Tibial nerve (tissue), 4 donors: ENCODE results near the gene KLHDC3. TPM values are rescaled to one million over a fixed set of nuclear protein-coding genes. Genes with fewer than 3 reads are reported as not detected.
A peak's percentile ranks its signal among the peaks of the same experiment; 100 is the strongest.

Source experiments
- DNase-seq, 2 donors: peaks; one replicate each; pipeline ENCODE4 v3.0.0-alpha.2; 2019; ENCODE audit warnings: low spot score in 2 of 2
- H3K27ac ChIP-seq, 4 donors: fragments of 200-600 bp; sonication (generic) in 3 of 4; one replicate each; pipeline ENCODE4 v1.5.1; 2017 to 2019; ENCODE audit warnings: mild to moderate bottlenecking in 1 of 4
- H3K27me3 ChIP-seq, 2 donors: fragments of 200-600 bp; sonication (generic) in 1 of 2; one replicate each; pipeline versions ENCODE4 v1.5.1 to v1.6.0; 2017 to 2019
- H3K36me3 ChIP-seq, 3 donors: fragments of 200-600 bp; sonication (generic); one replicate each; pipeline ENCODE4 v1.5.1; 2018 to 2019
- H3K4me1 ChIP-seq, 4 donors: fragments of 200-600 bp; sonication (generic) in 3 of 4; one replicate each; pipeline ENCODE4 v1.5.1; 2017 to 2019
- H3K4me3 ChIP-seq, 4 donors: fragments of 200-600 bp; sonication (generic) in 3 of 4; one replicate each; pipeline ENCODE4 v1.5.1; 2017 to 2019; ENCODE audit warnings: mild to moderate bottlenecking in 1 of 4, moderate library complexity in 1 of 4
- H3K9me3 ChIP-seq, 4 donors: fragments of 200-600 bp; sonication (generic) in 3 of 4; one replicate each; pipeline ENCODE4 v1.5.1; 2017 to 2019
- EP300 ChIP-seq, 2 donors: sonication (generic); formaldehyde crosslinking; IDR thresholded peaks; one replicate each; pipeline ENCODE4 v1.6.1; 2017; ENCODE audit warnings: antibody characterized with exemption in 2 of 2, mild to moderate bottlenecking in 1 of 2
- POLR2A ChIP-seq, 2 donors: fragments of 450-650 bp; IDR thresholded peaks; one replicate each; pipeline ENCODE4 v1.6.1; 2017; ENCODE audit warnings: antibody characterized with exemption in 2 of 2, mild to moderate bottlenecking in 2 of 2, moderate library complexity in 2 of 2
- WGBS, 2 donors: methylation state at CpG; one replicate each; pipeline ENCODE4 v1.1.5; 2018; 5-methylcytosine and 5-hydroxymethylcytosine counted together
- total RNA-seq, 4 donors: library from RNA; depleted of rRNA; stranded (reverse); fragments of >200 nt; gene quantifications; one replicate each; pipeline ENCODE4 v1.1.0, GENCODE V29; 2016
- TF ChIP-seq, protein P1 (sequence below), 5 experiments: fragments of 200-600 bp in 3 of 5; fragments of 450-650 bp in 2 of 5; sonication (generic) in 3 of 5; IDR thresholded peaks; one replicate each; pipeline ENCODE4 v1.5.1; 2016 to 2019; ENCODE audit warnings: antibody characterized with exemption in 5 of 5, mild to moderate bottlenecking in 3 of 5, moderate library complexity in 2 of 5

Gene KLHDC3
- total RNA-seq, 4 donors from 2014 or later = 74.1 to 98.3 (median 86.5) TPM

DNA sequence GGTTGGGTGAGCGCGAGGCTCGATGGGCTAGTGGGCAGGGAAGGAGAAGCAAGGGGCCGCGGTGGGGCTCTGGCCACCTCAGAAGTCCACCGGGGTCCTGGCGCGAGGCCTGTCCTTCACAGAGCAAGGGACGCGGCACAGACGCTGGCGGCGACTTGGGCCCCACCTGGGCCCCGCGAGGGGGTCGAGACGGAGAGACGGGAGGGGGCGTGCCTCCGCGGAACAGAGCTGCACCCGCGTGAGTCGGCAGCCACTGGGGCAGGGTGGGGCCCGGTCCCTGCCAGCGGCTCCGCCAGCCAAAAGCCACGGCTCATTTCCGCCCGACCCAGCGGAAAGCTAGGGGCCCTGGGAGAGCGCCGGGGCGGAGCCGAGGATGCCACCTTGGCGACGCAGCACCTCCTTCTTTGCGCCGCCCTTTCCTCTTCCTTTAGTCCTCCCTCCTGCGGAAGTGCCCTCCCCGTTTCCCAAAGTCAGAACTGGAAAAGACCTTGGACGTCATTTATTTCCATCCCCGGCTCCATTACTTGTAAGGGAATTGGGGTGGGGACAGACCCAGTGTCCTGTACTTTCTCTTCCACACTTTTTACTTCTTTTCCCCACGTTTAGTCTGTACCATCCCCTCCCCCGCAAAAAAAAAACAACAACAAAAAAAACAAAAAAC, 39.6 kb downstream of the KLHDC3 start, which contains the start of gene CUL7:
Gene CUL7, minus strand, starts transcription at position 307 of the 661 bp plus-strand sequence. CDS start 1,063 bp downstream, outside the sequence.
- WGBS, 2 donors = 1 to 2% methylated on average over 26 to 39 of the region's 45 CpGs
- H3K4me1 ChIP-seq = peaks cover 0 to 54% (median 22%) of the 10 kb centered on the region in 4 donors
- H3K36me3 ChIP-seq = peaks cover 0 to 59% (median 0%) of the 10 kb centered on the region in 3 donors
- peak; percentile 86 to 87 for DNase-seq
- H3K27me3 ChIP-seq = no peaks in the 10 kb centered on the region
- no peaks in the 10 kb centered on the region for H3K9me3 ChIP-seq
- TF ChIP-seq, protein P1, sequence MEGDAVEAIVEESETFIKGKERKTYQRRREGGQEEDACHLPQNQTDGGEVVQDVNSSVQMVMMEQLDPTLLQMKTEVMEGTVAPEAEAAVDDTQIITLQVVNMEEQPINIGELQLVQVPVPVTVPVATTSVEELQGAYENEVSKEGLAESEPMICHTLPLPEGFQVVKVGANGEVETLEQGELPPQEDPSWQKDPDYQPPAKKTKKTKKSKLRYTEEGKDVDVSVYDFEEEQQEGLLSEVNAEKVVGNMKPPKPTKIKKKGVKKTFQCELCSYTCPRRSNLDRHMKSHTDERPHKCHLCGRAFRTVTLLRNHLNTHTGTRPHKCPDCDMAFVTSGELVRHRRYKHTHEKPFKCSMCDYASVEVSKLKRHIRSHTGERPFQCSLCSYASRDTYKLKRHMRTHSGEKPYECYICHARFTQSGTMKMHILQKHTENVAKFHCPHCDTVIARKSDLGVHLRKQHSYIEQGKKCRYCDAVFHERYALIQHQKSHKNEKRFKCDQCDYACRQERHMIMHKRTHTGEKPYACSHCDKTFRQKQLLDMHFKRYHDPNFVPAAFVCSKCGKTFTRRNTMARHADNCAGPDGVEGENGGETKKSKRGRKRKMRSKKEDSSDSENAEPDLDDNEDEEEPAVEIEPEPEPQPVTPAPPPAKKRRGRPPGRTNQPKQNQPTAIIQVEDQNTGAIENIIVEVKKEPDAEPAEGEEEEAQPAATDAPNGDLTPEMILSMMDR (IDR thresholded peaks at IDR 0.05) = peak in 1 of 5 experiments; percentile 24
- TF ChIP-seq EP300 (IDR thresholded peaks at IDR 0.05) (peak; percentile 77 to 91), POLR2A (IDR thresholded peaks at IDR 0.05) (peak; percentile 74 to 77)
- peak within 1 kb of the TSS; percentile 69 to 79 (median 74) for H3K4me3 ChIP-seq
- H3K27ac ChIP-seq = peak within 1 kb of the TSS; percentile 82 to 95 (median 94)

DNA sequence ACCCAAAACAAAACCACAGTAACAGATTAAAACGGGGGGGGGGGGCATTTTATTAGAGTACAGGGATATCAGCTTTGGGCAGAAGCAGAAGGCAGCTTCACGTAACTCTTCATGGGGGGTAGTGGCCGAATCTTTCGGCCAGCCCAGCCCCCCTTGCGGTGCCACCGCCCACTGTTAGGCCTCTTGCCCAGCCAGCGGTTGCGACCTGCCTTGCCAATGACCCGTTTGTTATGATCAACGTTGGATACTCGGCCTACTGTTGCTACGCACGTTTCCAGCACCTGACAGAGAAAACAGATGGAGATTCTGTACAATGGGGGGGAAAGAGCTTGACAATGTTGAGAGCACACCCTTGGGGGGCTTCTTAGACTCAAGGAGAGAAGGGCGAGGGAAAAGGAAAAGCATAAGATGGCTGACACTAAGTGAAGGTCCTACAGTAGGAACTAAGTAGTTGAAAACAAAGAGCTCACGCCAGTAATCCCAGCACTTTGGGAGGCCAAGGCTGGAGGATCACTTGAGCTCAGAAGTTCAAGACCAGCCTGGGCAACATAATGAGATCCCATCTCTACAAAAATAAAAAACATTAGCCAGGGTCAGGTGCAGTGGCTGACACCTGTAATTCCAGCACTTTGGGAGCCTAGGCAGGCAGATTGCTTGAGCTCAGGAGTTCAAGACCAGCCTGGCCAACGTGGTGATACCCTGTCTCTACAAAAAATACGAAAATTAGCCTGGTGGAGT, 40.3 kb downstream of the KLHDC3 start:
- no peak for TF ChIP-seq EP300 (IDR thresholded peaks at IDR 0.05)
- TF ChIP-seq, protein P1 (IDR thresholded peaks at IDR 0.05) = no peak
- TF ChIP-seq POLR2A (IDR thresholded peaks at IDR 0.05) = no peak
- Histone ChIP-seq H3K9me3 (no peaks in the 10 kb centered on the region), H3K27ac (peak overlapping the region; percentile 82 to 95 (median 94)), H3K27me3 (no peaks in the 10 kb centered on the region), H3K4me1 (peaks cover 0 to 55% (median 23%) of the 10 kb centered on the region in 4 donors), H3K4me3 (peak overlapping the region; percentile 69 to 79 (median 74)), H3K36me3 (peaks cover 0 to 52% (median 0%) of the 10 kb centered on the region in 3 donors)
- DNase-seq = no peak
- WGBS, 2 donors = 50 to 59% methylated on average over 17 of the region's 17 CpGs

DNA sequence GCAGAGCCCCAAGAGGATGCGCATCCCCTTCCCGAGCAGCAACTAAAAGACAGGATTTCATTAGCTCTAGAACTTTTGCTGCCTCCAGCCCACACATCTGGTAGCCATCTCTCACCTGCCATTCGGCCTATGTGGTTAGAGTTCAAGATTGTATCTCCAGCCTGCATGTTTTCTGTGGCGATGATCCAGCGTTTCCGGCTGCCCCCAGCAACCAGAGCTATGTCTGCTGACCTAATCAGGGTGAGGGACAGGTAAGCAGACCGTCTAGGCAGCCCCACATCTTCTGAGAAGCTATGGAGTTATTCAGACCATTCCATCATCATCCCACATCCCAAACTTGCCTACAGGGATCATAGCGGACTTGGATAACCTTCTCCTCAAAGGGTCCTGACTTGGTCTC, 41.9 kb downstream of the KLHDC3 start:
- WGBS, 2 donors = 82 to 83% methylated on average over 7 to 8 of the region's 8 CpGs
- peaks cover 0 to 61% (median 35%) of the 10 kb centered on the region in 4 donors for H3K4me1 ChIP-seq
- H3K27ac ChIP-seq = no peak overlapping the region
- TF ChIP-seq, protein P1 (IDR thresholded peaks at IDR 0.05) = no peak
- TF ChIP-seq EP300 (IDR thresholded peaks at IDR 0.05) (no peak), POLR2A (IDR thresholded peaks at IDR 0.05) (no peak)
- H3K9me3 ChIP-seq = no peaks in the 10 kb centered on the region
- H3K36me3 ChIP-seq = peaks cover 0 to 36% (median 0%) of the 10 kb centered on the region in 3 donors
- no peak overlapping the region for H3K4me3 ChIP-seq
- DNase-seq = no peak
- no peaks in the 10 kb centered on the region for H3K27me3 ChIP-seq

DNA sequence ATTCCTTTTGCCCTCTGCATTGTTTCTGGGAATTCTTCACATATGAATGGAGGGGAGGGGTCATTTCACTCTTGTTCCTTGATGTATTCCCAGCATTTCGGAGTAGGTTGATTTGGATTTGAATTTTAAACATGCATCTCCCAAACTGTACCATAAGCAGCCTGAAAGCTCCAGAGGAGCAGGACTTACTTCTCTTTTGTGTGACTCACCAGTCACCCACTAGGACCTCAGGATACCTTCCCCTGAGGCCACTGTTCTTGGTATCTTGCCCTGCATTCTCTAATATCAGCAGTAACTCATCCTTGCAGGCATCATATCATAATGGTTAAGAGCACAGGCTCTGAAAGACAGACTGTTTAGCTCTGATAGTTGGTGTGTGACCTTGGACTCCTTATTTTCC, 44.5 kb downstream of the KLHDC3 start:
- H3K27me3 ChIP-seq = no peaks in the 10 kb centered on the region
- WGBS, 2 donors = 73 to 74% methylated on average over 1 of the region's 1 CpG

More for the DNA sequence above, 44.5 kb downstream of the KLHDC3 start:
- Histone ChIP-seq H3K4me3 (peak overlapping the region; percentile 54 to 97 (median 68)), H3K36me3 (peaks cover 0 to 50% (median 0%) of the 10 kb centered on the region in 3 donors), H3K4me1 (peaks cover 0 to 47% (median 32%) of the 10 kb centered on the region in 4 donors), H3K9me3 (no peaks in the 10 kb centered on the region), H3K27ac (peak overlapping the region; percentile 75 to 95 (median 90))
- TF ChIP-seq EP300 (IDR thresholded peaks at IDR 0.05) (no peak), POLR2A (IDR thresholded peaks at IDR 0.05) (no peak)
- TF ChIP-seq, protein P1 (IDR thresholded peaks at IDR 0.05) = no peak
- no peak for DNase-seq
